ENCODE data around the gene SLC25A48. TPM values are rescaled to one million over a fixed set of nuclear protein-coding genes. Genes with fewer than 3 reads are reported as not detected.

The SLC25A48 gene, protein sequence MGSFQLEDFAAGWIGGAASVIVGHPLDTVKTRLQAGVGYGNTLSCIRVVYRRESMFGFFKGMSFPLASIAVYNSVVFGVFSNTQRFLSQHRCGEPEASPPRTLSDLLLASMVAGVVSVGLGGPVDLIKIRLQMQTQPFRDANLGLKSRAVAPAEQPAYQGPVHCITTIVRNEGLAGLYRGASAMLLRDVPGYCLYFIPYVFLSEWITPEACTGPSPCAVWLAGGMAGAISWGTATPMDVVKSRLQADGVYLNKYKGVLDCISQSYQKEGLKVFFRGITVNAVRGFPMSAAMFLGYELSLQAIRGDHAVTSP
- 0.43 TPM for polyA plus RNA-seq (ENCODE audit: insufficient read length)

DNA sequence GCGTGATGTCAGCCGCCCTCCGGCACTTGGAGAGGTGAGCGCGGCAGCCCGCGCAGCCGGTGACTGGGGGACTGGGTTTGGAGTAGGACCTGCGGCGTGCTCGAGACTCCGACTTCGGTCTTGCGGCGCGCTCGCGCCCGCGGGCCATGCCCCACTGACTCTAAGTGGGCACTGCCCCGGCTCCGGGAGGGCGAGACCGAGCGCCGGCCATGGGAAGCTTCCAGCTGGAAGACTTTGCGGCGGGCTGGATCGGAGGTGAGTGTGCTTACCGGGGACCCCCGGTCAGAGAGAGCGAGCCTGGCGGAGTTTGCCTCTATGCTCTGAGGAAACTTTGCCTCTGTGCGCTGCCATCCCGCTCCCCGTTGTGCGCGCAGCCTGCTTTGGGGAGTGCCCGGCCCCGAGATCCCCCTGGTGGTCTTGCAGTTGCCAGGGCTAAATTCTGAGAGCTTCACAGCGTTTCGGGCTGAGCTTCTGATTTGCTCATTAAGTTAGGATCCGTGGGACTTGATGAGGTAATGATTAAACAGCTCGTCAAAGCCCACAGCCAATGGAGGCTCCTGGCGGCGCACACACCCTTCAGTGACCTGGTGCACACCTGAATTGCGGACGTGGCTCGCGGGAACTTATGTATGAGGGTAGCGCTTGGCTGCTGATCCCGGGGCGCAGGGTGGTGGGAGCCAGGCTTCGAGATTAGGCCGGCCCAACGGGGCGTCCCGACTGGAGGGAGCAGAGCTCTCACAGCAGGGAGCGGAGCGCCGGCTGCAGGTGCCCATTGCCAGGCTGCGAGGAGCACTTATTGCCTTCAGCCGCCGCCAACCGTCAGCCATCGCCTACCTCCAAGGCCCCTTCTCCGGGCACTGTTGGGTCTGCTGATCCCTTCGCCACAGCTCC is at the start of gene SLC25A48:
Gene SLC25A48, plus strand, starts transcription at position 25 of the 891 bp plus-strand sequence. Its CDS starts 185 bp downstream, at position 210.
- DNase-seq: peak; percentile 39

- no peak for DNase-seq
Measured at GRCh38 chr5:135800656-135801055, 33.8 kb upstream of the SLC25A48 start.

- DNase-seq: no peak
Measured at GRCh38 chr5:135810188-135810943, 24.1 kb upstream of the SLC25A48 start.

- DNase-seq: no peak
Measured at GRCh38 chr5:135811007-135811406, 23.5 kb upstream of the SLC25A48 start.

- no peak for DNase-seq
Measured at GRCh38 chr5:135813758-135814157, 20.7 kb upstream of the SLC25A48 start.

GRCh38 chr5:135814316-135814715 is 20.1 kb upstream of the SLC25A48 start:
- DNase-seq: no peak

DNA sequence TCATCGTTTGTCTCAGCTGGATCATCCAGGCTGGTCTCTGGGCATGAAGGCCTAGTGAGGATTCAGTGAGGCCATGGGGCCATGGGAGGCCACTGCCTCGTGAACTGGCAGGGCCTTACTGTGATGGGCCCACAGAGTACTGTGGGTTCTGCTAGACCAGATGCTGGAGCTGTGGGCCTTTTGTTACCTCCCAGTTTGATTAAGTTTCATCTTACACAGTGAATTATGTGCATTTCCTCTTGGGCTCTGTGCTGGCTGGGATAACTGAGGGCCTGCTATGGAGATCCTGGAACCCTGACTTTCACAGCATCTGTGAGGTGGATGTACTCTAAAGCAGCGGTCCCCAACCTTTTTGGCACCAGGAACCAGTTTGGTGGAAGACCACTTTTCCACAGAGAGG is 19.7 kb upstream of the SLC25A48 start:
- DNase-seq: no peak

- DNase-seq: no peak
Measured at GRCh38 chr5:135821061-135821801, 13.2 kb upstream of the SLC25A48 start.

DNA sequence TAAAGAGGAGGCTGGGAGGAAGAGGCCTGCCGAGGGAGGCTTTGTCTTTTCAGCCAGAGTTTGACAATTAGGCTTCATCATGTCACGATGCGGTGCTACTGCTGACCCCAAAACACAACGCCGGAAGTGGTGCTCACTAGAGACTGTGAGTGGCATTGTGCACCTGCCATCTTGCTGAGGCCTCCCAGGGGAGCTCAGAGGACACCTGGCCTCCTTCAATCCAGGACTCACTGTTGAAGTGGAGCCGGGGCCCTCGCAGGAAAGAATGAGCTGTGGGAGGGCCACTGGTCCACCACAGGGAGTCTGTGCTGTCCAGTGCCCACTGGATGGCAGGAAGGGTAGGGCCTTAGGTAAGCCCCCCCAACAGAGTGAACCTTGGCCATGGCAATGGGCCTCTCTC is 12.7 kb upstream of the SLC25A48 start:
- no peak for DNase-seq

- DNase-seq: no peak
Measured at GRCh38 chr5:135822286-135822685, 12.2 kb upstream of the SLC25A48 start.

DNA sequence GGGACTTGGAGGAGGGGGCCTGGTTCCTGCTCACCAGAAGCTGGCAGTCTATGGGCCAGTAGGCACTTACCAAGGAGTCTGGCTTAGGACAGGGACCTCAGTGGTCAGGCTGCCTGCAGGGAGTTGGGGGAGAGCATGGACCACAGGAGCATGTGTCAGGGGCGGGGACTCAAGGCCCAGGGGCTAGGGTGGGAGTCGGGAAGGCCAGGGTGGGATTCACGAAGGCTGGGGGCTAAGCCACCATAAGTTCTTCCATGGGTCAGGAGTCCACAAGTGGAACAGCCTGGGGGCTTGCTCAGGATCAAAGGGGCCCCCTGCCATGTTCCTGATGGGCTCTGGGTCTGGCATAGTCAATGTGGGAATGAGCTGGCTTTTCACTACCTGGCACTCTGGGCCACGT is 11.5 kb upstream of the SLC25A48 start:
- no peak for DNase-seq

GRCh38 chr5:135823881-135824280 is 10.6 kb upstream of the SLC25A48 start:
- no peak for DNase-seq

GRCh38 chr5:135824541-135825041 is 9.9 kb upstream of the SLC25A48 start:
- DNase-seq: no peak

DNA sequence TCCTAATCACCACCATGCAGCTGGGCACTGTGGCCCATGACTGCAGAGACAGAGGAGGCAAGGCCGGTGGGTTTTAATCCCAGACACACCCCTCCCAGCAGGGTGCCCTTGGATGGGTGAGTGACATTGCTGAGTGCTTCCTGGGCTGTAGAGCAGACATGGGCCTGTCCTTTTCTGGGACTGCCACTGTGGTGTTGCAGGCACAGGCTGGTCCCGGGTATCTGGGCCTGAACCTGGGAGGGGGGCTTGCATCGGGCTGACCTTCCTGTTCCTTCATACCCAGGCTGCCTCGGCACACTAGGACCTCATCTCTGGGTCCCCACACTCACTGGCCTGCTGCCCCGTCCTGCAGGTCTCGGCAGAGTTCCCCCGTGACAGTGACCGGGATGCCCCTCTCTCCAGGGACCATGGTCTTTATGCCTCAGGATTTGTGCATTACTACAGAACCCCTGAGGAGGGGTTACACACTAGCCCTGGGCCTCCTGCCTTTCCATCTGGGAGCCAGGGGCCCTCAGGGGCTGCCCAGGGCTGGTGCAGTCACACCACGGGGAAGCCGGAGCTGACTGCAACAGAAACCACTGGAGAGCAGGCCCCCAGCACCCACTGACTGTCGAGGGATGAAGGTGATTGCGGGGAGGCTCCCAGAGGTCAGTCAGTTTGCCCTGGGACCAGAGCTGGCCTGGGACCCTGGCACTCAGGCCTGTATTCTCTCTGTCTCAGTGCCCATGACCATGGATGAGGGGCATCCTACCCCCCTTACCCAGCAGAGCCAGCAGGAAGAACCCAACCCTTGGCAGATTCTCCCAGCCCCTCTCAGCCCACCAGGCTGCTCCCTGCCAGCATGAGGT is 8.9 kb upstream of the SLC25A48 start:
- DNase-seq: no peak

DNA sequence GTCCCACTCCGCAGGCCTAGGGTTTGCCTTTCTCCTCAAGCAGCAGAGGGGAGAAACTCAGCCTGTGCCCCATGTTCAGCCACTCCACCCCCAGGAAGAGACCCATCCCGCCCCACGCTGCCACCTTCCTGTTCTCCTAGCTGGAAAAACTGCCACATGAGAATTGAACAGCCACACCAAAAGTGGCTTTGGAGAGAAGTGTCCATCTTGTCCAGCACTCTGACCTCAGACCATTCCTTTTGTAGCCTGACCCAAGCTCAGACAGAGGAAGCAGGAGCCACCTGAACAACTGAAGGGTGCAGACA is 8.3 kb upstream of the SLC25A48 start:
- no peak for DNase-seq

- no peak for DNase-seq
Measured at GRCh38 chr5:135826994-135827671, 7.3 kb upstream of the SLC25A48 start.

GRCh38 chr5:135827965-135828781 is 6.3 kb upstream of the SLC25A48 start:
- no peak for DNase-seq

DNA sequence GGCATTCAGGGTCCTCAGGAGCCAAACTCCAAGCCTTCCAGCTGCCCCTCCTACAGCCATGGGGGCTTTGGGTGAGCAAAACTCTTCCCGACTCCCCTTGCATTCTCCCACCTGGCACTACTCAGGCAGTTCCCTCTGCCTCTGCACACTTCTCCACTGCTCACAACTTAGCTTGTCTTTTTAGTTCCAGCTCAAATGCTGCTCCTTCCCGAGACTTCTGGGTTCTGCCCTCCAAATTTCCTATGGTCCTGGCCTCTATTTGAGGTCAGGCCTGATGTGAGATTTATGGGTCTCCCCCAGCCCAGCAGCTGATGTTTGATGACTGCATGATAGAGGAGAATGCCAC is 5.7 kb upstream of the SLC25A48 start:
- DNase-seq: no peak

DNA sequence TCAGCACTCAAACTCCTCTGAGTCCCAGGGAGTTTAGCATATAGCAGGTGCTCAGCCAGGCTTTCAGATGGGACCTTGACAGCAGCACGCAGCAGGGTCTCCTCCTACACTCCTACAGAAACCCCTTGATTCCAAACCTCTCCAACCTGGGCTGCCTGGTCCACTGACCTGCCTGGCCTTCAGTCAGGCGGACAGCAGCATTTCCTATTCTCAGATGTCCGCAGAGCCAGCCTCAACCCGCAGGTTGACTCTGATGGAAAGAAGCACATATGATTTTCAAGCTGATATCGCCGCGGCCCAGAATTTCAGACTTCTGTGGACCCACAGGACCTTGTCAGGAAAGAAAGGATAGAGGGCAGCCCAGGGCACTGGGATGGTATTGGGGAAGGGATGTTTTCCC is 5.3 kb upstream of the SLC25A48 start:
- no peak for DNase-seq
